OCI-LY1 (cell line): ENCODE data around the gene U2SURP.

Source experiments
- EZH2 ChIP-seq: fragments of 200-600 bp; sonication (generic), shearing (Covaris generic); IDR thresholded peaks from 2 replicates; pipeline ENCODE4 v1.8.0; 2017; ENCODE audit warnings: borderline replicate concordance, mixed run types, mild to moderate bottlenecking, antibody characterized with exemption, low read length, moderate library complexity, mixed read lengths
- TF ChIP-seq, protein P1 (sequence below): fragments of 200-600 bp; sonication (generic), shearing (Covaris generic); IDR thresholded peaks from 2 replicates; pipeline ENCODE4 v1.5.1; 2017; ENCODE audit warnings: mild to moderate bottlenecking, antibody characterized with exemption, low read length, moderate library complexity, mixed read lengths

DNA sequence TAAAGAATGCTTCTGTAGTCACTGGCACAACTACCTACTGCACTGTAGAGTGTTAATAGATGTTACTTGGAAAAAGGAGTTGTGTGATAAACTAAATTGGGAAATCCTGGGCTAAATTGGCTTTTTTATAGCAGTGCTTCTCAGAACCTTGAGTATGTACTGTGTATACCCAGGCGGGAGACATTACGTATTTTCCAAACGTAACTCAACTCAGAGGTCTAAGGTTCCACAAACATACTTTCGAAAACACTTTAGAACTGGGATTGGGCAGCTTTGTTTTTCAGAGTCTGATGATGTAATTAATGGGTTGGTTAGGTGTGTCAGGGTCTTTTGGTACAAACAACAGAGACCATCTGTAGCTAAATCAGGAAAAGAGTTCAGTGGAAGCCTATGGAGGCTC, 64.7 kb downstream of the U2SURP start:
- TF ChIP-seq, protein P1, sequence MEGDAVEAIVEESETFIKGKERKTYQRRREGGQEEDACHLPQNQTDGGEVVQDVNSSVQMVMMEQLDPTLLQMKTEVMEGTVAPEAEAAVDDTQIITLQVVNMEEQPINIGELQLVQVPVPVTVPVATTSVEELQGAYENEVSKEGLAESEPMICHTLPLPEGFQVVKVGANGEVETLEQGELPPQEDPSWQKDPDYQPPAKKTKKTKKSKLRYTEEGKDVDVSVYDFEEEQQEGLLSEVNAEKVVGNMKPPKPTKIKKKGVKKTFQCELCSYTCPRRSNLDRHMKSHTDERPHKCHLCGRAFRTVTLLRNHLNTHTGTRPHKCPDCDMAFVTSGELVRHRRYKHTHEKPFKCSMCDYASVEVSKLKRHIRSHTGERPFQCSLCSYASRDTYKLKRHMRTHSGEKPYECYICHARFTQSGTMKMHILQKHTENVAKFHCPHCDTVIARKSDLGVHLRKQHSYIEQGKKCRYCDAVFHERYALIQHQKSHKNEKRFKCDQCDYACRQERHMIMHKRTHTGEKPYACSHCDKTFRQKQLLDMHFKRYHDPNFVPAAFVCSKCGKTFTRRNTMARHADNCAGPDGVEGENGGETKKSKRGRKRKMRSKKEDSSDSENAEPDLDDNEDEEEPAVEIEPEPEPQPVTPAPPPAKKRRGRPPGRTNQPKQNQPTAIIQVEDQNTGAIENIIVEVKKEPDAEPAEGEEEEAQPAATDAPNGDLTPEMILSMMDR = no peak
- TF ChIP-seq EZH2 = no peak
